GM12892 (cell line): ENCODE measurements around the gene BDH1.

Source experiments
- DNase-seq: peaks from one replicate; pipeline ENCODE4 v3.0.0; 2011; ENCODE audit not compliant: insufficient read length
- FAIRE-seq: peaks from 2 replicates; lab custom pipeline; 2011; peaks lifted over from hg19 to GRCh38; lab: Jason Lieb, UNC
- POLR2A ChIP-seq: IDR thresholded peaks from 2 replicates; pipeline ENCODE4 v1.6.1; 2011; ENCODE audit warnings: low read depth, low read length, control low read depth
- POLR2AphosphoS5 ChIP-seq: IDR thresholded peaks from 2 replicates; pipeline ENCODE4 v1.6.1; 2011; ENCODE audit warnings: low read depth, low read length, control low read depth
- TAF1 ChIP-seq: IDR thresholded peaks from 2 replicates; pipeline ENCODE4 v1.6.1; 2011; ENCODE audit warnings: low read depth, mild to moderate bottlenecking, control low read depth, low read length, borderline replicate concordance

BDH1 gene

DNA sequence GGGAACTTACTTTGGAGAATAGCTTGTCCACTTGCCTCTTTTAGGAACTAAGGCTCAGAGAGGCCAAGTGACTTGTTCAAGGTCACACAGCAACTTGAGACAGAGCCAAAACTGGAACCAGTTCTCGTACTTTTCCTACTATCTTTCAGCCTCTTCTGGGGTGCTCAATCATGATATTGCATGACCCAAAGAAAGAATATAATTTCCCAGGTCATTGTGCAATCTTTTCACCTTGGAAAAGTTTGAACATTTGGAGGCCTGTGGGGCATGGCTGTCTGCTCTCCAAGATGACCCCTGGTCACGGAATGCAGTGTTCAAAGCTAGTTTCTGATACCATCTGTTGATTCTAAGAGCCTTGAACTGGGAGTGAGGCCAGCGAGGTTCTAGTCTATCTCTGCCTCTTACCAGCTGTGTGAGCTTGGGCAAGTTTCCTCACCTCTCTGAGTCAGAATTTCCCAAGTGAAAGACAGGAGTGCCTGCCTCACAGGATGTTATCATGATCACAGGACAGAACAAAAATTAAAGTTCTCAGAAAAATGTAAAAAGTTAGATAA is 89.7 kb downstream of the BDH1 start:
- TF ChIP-seq POLR2A = no peak
- TF ChIP-seq TAF1 = no peak
- no peak for TF ChIP-seq POLR2AphosphoS5
- FAIRE-seq (no peak), DNase-seq (no peak)

DNA sequence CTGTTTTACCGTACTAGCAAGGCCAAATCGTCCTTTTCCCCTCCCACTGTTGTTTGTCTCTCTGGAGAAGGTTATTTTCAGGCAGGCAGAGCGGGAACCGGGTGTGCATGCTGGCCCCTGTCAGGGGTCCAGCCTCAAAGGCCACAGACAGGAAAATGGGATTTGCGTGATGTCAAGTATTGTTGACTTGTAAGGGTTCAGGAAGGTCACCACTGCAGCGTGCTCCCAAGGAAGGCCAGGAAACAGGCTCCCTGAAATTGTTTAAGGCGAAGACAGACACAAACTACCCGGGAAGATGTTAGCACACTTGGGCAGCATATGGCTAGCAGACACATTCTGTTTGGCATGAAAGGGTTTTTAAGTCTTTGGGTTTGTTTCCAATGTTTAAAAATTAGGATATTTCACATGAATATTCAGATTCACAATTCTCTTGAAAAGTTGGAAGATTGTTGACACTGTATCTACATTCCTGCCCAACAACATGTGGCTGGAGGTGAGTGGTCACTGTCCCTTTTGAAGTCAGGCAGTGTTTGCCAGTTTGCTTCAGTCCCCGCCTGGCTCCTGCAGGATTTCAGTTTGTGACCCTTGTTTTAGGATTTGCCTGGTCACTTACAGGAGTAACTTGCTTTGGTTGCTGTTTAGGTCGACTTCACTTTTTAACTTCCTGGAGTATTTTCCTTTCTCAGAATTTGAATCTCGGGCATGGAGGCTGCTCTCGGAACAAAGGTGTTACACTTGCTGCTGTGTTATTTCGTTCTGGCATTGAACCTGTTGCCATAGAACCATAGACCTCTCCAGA is 90.4 kb downstream of the BDH1 start:
- no peak for FAIRE-seq

DNA sequence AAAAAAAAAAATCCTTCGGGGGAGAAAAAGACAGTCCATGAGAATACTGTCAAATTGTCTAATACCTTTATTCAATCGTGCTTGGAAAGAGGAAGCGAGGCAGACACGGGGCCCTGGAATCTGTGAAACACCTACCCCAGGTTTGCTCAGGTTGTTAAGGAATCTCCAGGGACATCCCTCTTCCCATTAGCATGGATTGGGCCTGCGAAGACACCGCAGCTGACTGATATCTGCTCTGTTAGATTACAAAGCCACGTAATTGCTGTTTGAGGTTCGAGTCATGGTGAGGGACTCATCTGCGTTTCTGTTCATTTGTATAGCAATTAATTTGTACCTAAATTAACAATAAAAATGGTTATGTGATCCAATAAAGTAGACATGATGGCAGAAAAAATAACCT is 91.0 kb downstream of the BDH1 start:
- TF ChIP-seq POLR2A (no peak), POLR2AphosphoS5 (no peak), TAF1 (no peak)
- FAIRE-seq = no peak
- DNase-seq = no peak

More for the DNA sequence above, 90.4 kb downstream of the BDH1 start:
- TF ChIP-seq POLR2AphosphoS5 = no peak
- no peak for TF ChIP-seq TAF1
- TF ChIP-seq POLR2A = no peak
- no peak for DNase-seq

DNA sequence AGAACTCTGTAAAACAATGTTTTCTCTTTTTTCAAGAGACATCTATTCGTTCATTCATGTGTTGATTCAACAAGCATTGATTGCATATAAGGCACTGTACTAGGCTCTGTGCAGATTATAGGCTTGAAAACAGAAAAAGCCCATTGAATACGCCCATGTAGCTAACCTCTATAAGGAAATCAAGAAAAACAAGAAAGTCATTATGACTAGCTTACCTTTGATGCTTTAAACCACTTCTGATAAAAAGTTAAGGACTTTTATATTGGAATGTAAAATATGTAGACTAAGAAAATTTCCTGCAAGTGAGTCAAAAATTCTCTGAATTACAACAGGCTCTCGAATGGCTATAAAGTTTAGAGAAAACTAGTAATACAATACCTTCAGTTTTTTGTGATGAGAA is 92.5 kb downstream of the BDH1 start:
- no peak for FAIRE-seq
- TF ChIP-seq POLR2A (no peak), POLR2AphosphoS5 (no peak), TAF1 (no peak)
- DNase-seq = no peak

DNA sequence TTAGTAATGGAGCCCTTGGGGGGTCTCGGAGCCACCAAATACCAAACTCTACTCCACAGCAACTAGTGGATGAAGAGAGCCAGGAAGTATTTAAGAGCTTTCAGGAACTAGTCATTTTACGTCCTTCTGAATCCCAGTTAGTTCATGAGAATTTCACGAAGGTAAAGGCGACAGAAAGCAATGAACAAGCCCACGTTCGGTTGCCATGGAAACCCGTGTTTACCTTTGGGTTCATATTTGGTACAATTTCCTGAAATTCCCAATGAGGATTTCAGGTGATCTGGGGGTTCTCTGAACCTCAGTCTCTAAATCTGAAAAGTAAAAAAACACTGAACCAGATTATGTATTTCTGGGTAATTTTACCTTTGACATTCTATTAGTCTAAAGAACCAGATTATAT is 93.0 kb downstream of the BDH1 start:
- DNase-seq = no peak
- no peak for FAIRE-seq

DNA sequence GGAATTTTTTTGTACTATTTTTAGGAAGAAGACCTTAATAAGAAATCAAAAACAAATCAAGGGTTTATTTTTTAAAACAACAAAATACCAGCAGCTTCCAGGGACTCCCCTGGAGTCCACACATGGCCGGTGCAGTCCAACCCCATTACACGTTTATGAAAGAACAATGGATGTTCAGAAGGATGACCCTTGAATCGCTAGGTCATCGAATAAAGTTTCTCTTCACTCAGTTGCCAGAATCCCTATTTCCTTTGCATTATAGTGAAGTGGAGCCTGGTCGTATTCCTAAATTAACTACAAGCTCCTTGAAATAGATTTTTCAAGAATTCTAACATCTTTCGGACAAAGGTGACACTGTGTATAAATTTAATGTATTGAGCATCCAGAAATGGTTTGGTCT is 95.1 kb downstream of the BDH1 start:
- TF ChIP-seq POLR2A (no peak), TAF1 (no peak), POLR2AphosphoS5 (no peak)
- FAIRE-seq (no peak), DNase-seq (no peak)

More for the DNA sequence above, 93.0 kb downstream of the BDH1 start:
- TF ChIP-seq POLR2A = no peak
- no peak for TF ChIP-seq TAF1
- TF ChIP-seq POLR2AphosphoS5 = no peak

DNA sequence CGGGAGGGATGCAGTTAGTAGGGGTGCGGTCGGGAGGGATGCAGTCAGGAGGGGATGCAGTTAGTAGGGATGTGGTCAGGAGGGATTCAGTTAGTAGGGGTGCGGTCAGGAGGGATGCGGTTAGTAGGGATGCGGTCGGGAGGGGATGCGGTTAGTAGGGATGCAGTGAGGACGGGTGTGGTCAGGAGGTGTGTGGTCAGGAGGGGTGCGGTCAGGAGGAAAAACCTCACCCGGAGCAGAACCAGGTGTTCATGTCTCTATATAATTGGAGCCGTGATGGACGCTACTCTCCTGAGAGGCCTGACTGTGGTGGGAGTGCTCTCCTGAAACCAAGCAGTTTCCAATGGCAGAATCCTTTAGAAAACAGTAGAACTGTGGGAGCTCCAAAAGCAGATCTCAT is 95.8 kb downstream of the BDH1 start:
- no peak for TF ChIP-seq POLR2A
- no peak for TF ChIP-seq POLR2AphosphoS5
- no peak for DNase-seq
- no peak for FAIRE-seq
